Endothelial cell of umbilical vein (primary cell): ENCODE measurements around the gene C7orf25. TPM values are rescaled to one million over a fixed set of nuclear protein-coding genes. Genes with fewer than 3 reads are reported as not detected.

Experiments
- BruUV-seq: library from RNA; stranded (reverse); fragments of 400-500 nt; replicated peaks from 2 replicates; lab custom pipeline; 2021; lab: Mats Ljungman, UMichigan
- CTCF ChIA-PET: fragments of 300-600, 350-600 bp; sonication (Branson Sonifier 250); formaldehyde crosslinking; loops from one replicate; lab custom pipeline; 2021; ENCODE audit warnings: antibody characterized with exemption, inconsistent platforms; lab: Charles Lee
- POLR2A ChIA-PET: fragments of 300-600, 350-600 bp; sonication (Branson Sonifier 250); formaldehyde crosslinking; loops from one replicate; lab custom pipeline; 2021; ENCODE audit warnings: antibody characterized with exemption, inconsistent platforms; lab: Charles Lee
- DNase-seq: peaks from one replicate; pipeline ENCODE4 v3.0.0-alpha.2; 2011; ENCODE audit warnings: low read depth, low spot score
- FAIRE-seq: peaks from 2 replicates; lab custom pipeline; 2011; peaks lifted over from hg19 to GRCh38; lab: Jason Lieb, UNC
- H2AFZ ChIP-seq: 2 replicates; pipeline ENCODE4 v1.6.0; 2012; ENCODE audit warnings: low read depth, low read length, control low read depth, inconsistent platforms
- H3K27ac ChIP-seq: 2 replicates; pipeline ENCODE4 v1.5.1; 2011; ENCODE audit warnings: low read depth, mild to moderate bottlenecking, control low read depth, low read length, moderate library complexity; ENCODE audit not compliant: insufficient read depth
- H3K27me3 ChIP-seq, 2 experiments: 2 replicates each; pipeline versions ENCODE4 v1.6.0 to v1.6.1; 2011; ENCODE audit warnings: low read length in 2 of 2, mixed read lengths in 1 of 2; ENCODE audit not compliant: control insufficient read depth in 2 of 2, insufficient read depth in 2 of 2
- H3K36me3 ChIP-seq, 2 experiments: 2 replicates in 1 of 2; 3 replicates in 1 of 2; pipeline ENCODE4 v1.5.1; 2011; ENCODE audit warnings: low read length in 2 of 2, mild to moderate bottlenecking in 1 of 2, moderate library complexity in 1 of 2; ENCODE audit not compliant: control insufficient read depth in 2 of 2, insufficient read depth in 2 of 2; ENCODE audit errors: extremely low read depth in 1 of 2
- H3K4me1 ChIP-seq: 3 replicates; pipeline ENCODE4 v1.5.1; 2011; ENCODE audit warnings: mild to moderate bottlenecking, low read length; ENCODE audit not compliant: control insufficient read depth, insufficient read depth; ENCODE audit errors: extremely low read depth
- H3K4me2 ChIP-seq: 2 replicates; pipeline ENCODE4 v1.6.1; 2011; ENCODE audit warnings: low read length, control low read depth, mixed read lengths; ENCODE audit not compliant: insufficient read depth
- H3K4me3 ChIP-seq, 3 experiments: fragments of 200-600 bp in 1 of 3; sonication (generic), shearing (Covaris generic) in 1 of 3; replicated peaks in 1 of 3; 2 replicates each; pipeline ENCODE4 v1.5.1; 2011 to 2016; ENCODE audit warnings: control low read depth in 3 of 3, low read length in 3 of 3, mild to moderate bottlenecking in 2 of 3, inconsistent platforms in 1 of 3, low read depth in 1 of 3, moderate library complexity in 1 of 3; ENCODE audit not compliant: insufficient read depth in 1 of 3
- H3K79me2 ChIP-seq: 2 replicates; pipeline ENCODE4 v1.6.0; 2012; ENCODE audit warnings: low read length, inconsistent platforms; ENCODE audit not compliant: control insufficient read depth, insufficient read depth
- H3K9ac ChIP-seq: replicated peaks from 2 replicates; pipeline ENCODE3; 2011; ENCODE audit warnings: low read length, control low read depth; ENCODE audit not compliant: insufficient read depth; ENCODE audit errors: extremely low read depth
- H3K9me1 ChIP-seq: replicated peaks from 3 replicates; pipeline ENCODE4 v1.6.0; 2011; ENCODE audit warnings: mild to moderate bottlenecking, low read length; ENCODE audit not compliant: control insufficient read depth, insufficient read depth; ENCODE audit errors: extremely low read depth
- H3K9me3 ChIP-seq: replicated peaks from 2 replicates; pipeline ENCODE4 v1.5.1; 2012; ENCODE audit warnings: low read length, inconsistent platforms; ENCODE audit not compliant: control insufficient read depth, insufficient read depth
- H4K20me1 ChIP-seq: replicated peaks from 2 replicates; pipeline ENCODE3; 2011; ENCODE audit warnings: mild to moderate bottlenecking, low read length; ENCODE audit not compliant: control insufficient read depth, insufficient read depth; ENCODE audit errors: extremely low read depth
- CTCF ChIP-seq, 2 donors: IDR thresholded peaks; 1 replicate in 1 of 2; 2 replicates in 1 of 2; pipeline ENCODE4 v1.5.1; 2011; ENCODE audit warnings: low read length in 2 of 2, mild to moderate bottlenecking in 2 of 2, moderate library complexity in 2 of 2, control low read depth in 1 of 2, inconsistent platforms in 1 of 2, low read depth in 1 of 2; ENCODE audit not compliant: insufficient read depth in 1 of 2; ENCODE audit errors: extremely low read depth in 1 of 2
- EZH2 ChIP-seq: IDR thresholded peaks from 2 replicates; pipeline ENCODE4 v1.6.1; 2012; ENCODE audit warnings: borderline replicate concordance, low read depth, mild to moderate bottlenecking, moderate library complexity, low read length, inconsistent platforms; ENCODE audit not compliant: severe bottlenecking
- FOS ChIP-seq: IDR thresholded peaks from 2 replicates; pipeline ENCODE4 v1.6.1; 2011; ENCODE audit warnings: mild to moderate bottlenecking, low read length, moderate library complexity, borderline replicate concordance; ENCODE audit not compliant: insufficient read depth
- GATA2 ChIP-seq: IDR thresholded peaks from 2 replicates; pipeline ENCODE4 v1.7.0; 2011; ENCODE audit warnings: low read depth, mild to moderate bottlenecking, moderate library complexity, mixed read lengths, low read length; ENCODE audit not compliant: insufficient read length, insufficient read depth
- JUN ChIP-seq: IDR thresholded peaks from 2 replicates; pipeline ENCODE4 v1.6.1; 2011; ENCODE audit warnings: borderline replicate concordance, low read depth; ENCODE audit not compliant: insufficient read length, insufficient read depth
- MAX ChIP-seq: IDR thresholded peaks from 2 replicates; pipeline ENCODE4 v1.6.1; 2011; ENCODE audit not compliant: insufficient read depth, insufficient read length
- MYC ChIP-seq: IDR thresholded peaks from one replicate; pipeline ENCODE4 v1.6.1; 2011; ENCODE audit warnings: mild to moderate bottlenecking, low read depth, low read length
- POLR2A ChIP-seq: IDR thresholded peaks from 2 replicates; pipeline ENCODE4 v1.6.1; 2012; ENCODE audit warnings: low read depth, mild to moderate bottlenecking, control low read depth, low read length
- POLR2AphosphoS5 ChIP-seq: IDR thresholded peaks from 2 replicates; pipeline ENCODE4 v1.6.1; 2012; ENCODE audit warnings: low read depth, mild to moderate bottlenecking, control low read depth, low read length, moderate library complexity; ENCODE audit not compliant: insufficient read depth
- dilution Hi-C: fragments of 300-500 bp; cut with MboI; formaldehyde crosslinking; loops from one replicate; pipeline ENCODE4 v1.15.0; 2019; ENCODE audit warnings: low sequenced_read_pairs; ENCODE audit not compliant: extremely low pct_ligation_motif_present
- intact Hi-C: fragments of 100-400 bp; cut with micrococcal nuclease; formaldehyde crosslinking; loops from one replicate; pipeline ENCODE4 v1.10.0; 2022
- polyA plus RNA-seq, 4 experiments: library from polyadenylated mRNA; depleted of rRNA in 3 of 4; stranded (reverse) in 3 of 4; unstranded in 1 of 4; fragments of >200 nt; gene quantifications; 2 replicates each; pipeline versions ENCODE4 v1.2.1 to v1.2.3, GENCODE V29; 2011 to 2012; ENCODE audit warnings: missing spikeins in 1 of 4
- total RNA-seq: library from RNA; stranded (reverse); gene quantifications from 2 replicates; pipeline ENCODE4 v1.2.3, GENCODE V29; 2021

The C7orf25 gene
- total and polyA plus RNA-seq, 2 donors (not counting 3 experiments of a cell fraction or from before 2014, with no cell fraction given), result 1.4 to 4.5 TPM

GRCh38 chr7:42934291-42934690 lies 22.4 kb upstream of the C7orf25 start:
- H3K4me1 ChIP-seq, result peaks cover 24% of the 10 kb centered on the region
- ChIA-PET CTCF (interaction anchor here (0.7 to 1.3 kb wide), 2 partner anchors 293 to 787 kb away, joined by 3 to 4 read pairs; no protein-coding TSS in a partner anchor), POLR2A (no interaction called here)
- TF ChIP-seq FOS (no peak), JUN (no peak), MYC (no peak), POLR2AphosphoS5 (no peak), MAX (no peak), CTCF (IDR thresholded peaks at IDR 0.05; ENCODE audit: extremely low read depth in 1 of 2, insufficient read depth in 1 of 2, low read depth in 1 of 2, low read length in 2 of 2) (no peak), GATA2 (no peak), POLR2A (no peak), EZH2 (no peak)
- H3K9ac ChIP-seq, result no peak overlapping the region
- H3K79me2 ChIP-seq, result peaks cover 57% of the 10 kb centered on the region
- peaks cover 5 to 17% of the 10 kb centered on the region in 2 experiments for H3K36me3 ChIP-seq
- H3K9me1 ChIP-seq, result no peaks in the 10 kb centered on the region
- intact Hi-C loops (loop anchor here (5.0 to 10.0 kb wide), 2 partner anchors 651 to 992 kb away; partner anchors contain the start of gene STK17A), dilution Hi-C loops (no loop called here)
- H3K4me2 ChIP-seq, result no peak overlapping the region
- BruUV-seq, result no TSS peak
- H3K27me3 ChIP-seq, result no peaks in the 10 kb centered on the region
- DNase-seq (no peak), FAIRE-seq (no peak)
- no peak overlapping the region for H2AFZ ChIP-seq
- H3K4me3 ChIP-seq, result no peak overlapping the region
- no peak overlapping the region for H3K27ac ChIP-seq
- H3K9me3 ChIP-seq, result no peaks in the 10 kb centered on the region
- no peaks in the 10 kb centered on the region for H4K20me1 ChIP-seq
